PFSK-1 (cell line): ENCODE measurements around the gene SLC25A34.

ENCODE experiments used
- FOXP2 ChIP-seq: optimal IDR thresholded peaks from 2 replicates; pipeline ENCODE3; 2011; ENCODE audit warnings: borderline replicate concordance, control low read depth, inconsistent platforms; ENCODE audit not compliant: insufficient read depth; ENCODE audit errors: extremely low read length, extremely low read depth
- POLR2AphosphoS5 ChIP-seq: IDR thresholded peaks from 2 replicates; pipeline ENCODE4 v1.6.1; 2012; ENCODE audit warnings: low read depth, mild to moderate bottlenecking, control low read depth, low read length, moderate library complexity
- SIN3A ChIP-seq: IDR thresholded peaks from 2 replicates; pipeline ENCODE4 v1.6.1; 2012; ENCODE audit warnings: mild to moderate bottlenecking, low read length, moderate library complexity, borderline replicate concordance; ENCODE audit not compliant: insufficient read depth
- TAF1 ChIP-seq: IDR thresholded peaks from 2 replicates; pipeline ENCODE4 v1.6.1; 2012; ENCODE audit warnings: low read length, control low read depth, borderline replicate concordance; ENCODE audit not compliant: insufficient read depth
- TF ChIP-seq, protein P1 (sequence below), 2 experiments: IDR thresholded peaks; 2 replicates each; pipeline versions ENCODE4 v1.6.1 to v1.8.0; 2011 to 2012; ENCODE audit warnings: low read depth in 2 of 2, low read length in 2 of 2, control low read depth in 1 of 2, inconsistent platforms in 1 of 2, mild to moderate bottlenecking in 1 of 2, moderate library complexity in 1 of 2; ENCODE audit not compliant: insufficient read depth in 1 of 2

Gene SLC25A34

GRCh38 chr1:15777909-15778707 lies 42.0 kb downstream of the SLC25A34 start:
- TF ChIP-seq FOXP2 (no peak), SIN3A (no peak)

GRCh38 chr1:15785683-15786082 lies 49.6 kb downstream of the SLC25A34 start:
- TF ChIP-seq TAF1 (no peak), POLR2AphosphoS5 (no peak), SIN3A (no peak), FOXP2 (no peak)
- TF ChIP-seq, protein P1, sequence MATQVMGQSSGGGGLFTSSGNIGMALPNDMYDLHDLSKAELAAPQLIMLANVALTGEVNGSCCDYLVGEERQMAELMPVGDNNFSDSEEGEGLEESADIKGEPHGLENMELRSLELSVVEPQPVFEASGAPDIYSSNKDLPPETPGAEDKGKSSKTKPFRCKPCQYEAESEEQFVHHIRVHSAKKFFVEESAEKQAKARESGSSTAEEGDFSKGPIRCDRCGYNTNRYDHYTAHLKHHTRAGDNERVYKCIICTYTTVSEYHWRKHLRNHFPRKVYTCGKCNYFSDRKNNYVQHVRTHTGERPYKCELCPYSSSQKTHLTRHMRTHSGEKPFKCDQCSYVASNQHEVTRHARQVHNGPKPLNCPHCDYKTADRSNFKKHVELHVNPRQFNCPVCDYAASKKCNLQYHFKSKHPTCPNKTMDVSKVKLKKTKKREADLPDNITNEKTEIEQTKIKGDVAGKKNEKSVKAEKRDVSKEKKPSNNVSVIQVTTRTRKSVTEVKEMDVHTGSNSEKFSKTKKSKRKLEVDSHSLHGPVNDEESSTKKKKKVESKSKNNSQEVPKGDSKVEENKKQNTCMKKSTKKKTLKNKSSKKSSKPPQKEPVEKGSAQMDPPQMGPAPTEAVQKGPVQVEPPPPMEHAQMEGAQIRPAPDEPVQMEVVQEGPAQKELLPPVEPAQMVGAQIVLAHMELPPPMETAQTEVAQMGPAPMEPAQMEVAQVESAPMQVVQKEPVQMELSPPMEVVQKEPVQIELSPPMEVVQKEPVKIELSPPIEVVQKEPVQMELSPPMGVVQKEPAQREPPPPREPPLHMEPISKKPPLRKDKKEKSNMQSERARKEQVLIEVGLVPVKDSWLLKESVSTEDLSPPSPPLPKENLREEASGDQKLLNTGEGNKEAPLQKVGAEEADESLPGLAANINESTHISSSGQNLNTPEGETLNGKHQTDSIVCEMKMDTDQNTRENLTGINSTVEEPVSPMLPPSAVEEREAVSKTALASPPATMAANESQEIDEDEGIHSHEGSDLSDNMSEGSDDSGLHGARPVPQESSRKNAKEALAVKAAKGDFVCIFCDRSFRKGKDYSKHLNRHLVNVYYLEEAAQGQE (IDR thresholded peaks at IDR 0.05; ENCODE audit: insufficient read depth in 1 of 2, low read depth in 2 of 2, low read length in 2 of 2) = no peak

- TF ChIP-seq FOXP2 = no peak
- TF ChIP-seq POLR2AphosphoS5 = no peak
- TF ChIP-seq, protein P1 (IDR thresholded peaks at IDR 0.05; ENCODE audit: insufficient read depth in 1 of 2, low read depth in 2 of 2, low read length in 2 of 2) = no peak
- TF ChIP-seq TAF1 = no peak
- TF ChIP-seq SIN3A = no peak
These were observed 50.5 kb downstream of the SLC25A34 start for GRCh38 chr1:15786581-15786980.

- no peak for TF ChIP-seq FOXP2
- no peak for TF ChIP-seq POLR2AphosphoS5
- no peak for TF ChIP-seq SIN3A
- no peak for TF ChIP-seq TAF1
- TF ChIP-seq, protein P1 (IDR thresholded peaks at IDR 0.05; ENCODE audit: insufficient read depth in 1 of 2, low read depth in 2 of 2, low read length in 2 of 2) = no peak
These were observed 52.7 kb downstream of the SLC25A34 start for GRCh38 chr1:15788624-15789301.
